H9 (cell line): Measurements from ENCODE around the gene PRR33. TPM values are rescaled to one million over a fixed set of nuclear protein-coding genes. Genes with fewer than 3 reads are reported as not detected.

ENCODE experiments used
- DNase-seq: peaks from one replicate; pipeline ENCODE4 v3.0.0-alpha.2; 2017
- H2AFZ ChIP-seq: one replicate; pipeline ENCODE4 v1.6.1; 2013; ENCODE audit warnings: mild to moderate bottlenecking, low read length, control low read depth, moderate library complexity
- H2AK5ac ChIP-seq: 2 replicates; pipeline ENCODE4 v1.6.1; 2013; ENCODE audit warnings: low read length, control low read depth, mixed read lengths; ENCODE audit not compliant: insufficient read length
- H2BK120ac ChIP-seq: one replicate; pipeline ENCODE4 v1.6.1; 2013; ENCODE audit warnings: low read depth, mild to moderate bottlenecking, low read length, control low read depth, inconsistent platforms; ENCODE audit not compliant: poor library complexity, severe bottlenecking
- H2BK12ac ChIP-seq: 2 replicates; pipeline ENCODE4 v1.6.1; 2013; ENCODE audit warnings: low read length, control low read depth, mixed read lengths, low read depth; ENCODE audit not compliant: insufficient read length
- H2BK15ac ChIP-seq: 2 replicates; pipeline ENCODE4 v1.6.1; 2013; ENCODE audit warnings: low read depth, low read length, control low read depth
- H2BK20ac ChIP-seq: one replicate; pipeline ENCODE4 v1.6.1; 2013; ENCODE audit warnings: low read depth, mild to moderate bottlenecking, low read length, control low read depth, inconsistent platforms; ENCODE audit not compliant: poor library complexity, severe bottlenecking
- H2BK5ac ChIP-seq: 2 replicates; pipeline ENCODE4 v1.6.1; 2013; ENCODE audit warnings: low read length, control low read depth, mixed read lengths; ENCODE audit not compliant: insufficient read length
- H3K14ac ChIP-seq: 2 replicates; pipeline ENCODE4 v1.6.1; 2013; ENCODE audit warnings: low read length, control low read depth; ENCODE audit not compliant: insufficient read depth
- H3K18ac ChIP-seq: 2 replicates; pipeline ENCODE4 v1.6.1; 2013; ENCODE audit warnings: low read depth, mild to moderate bottlenecking, mixed read lengths, low read length, control low read depth; ENCODE audit not compliant: insufficient read length
- H3K23ac ChIP-seq: 2 replicates; pipeline ENCODE4 v1.6.1; 2013; ENCODE audit warnings: low read length, control low read depth, mixed read lengths, low read depth; ENCODE audit not compliant: insufficient read length
- H3K23me2 ChIP-seq: 2 replicates; pipeline ENCODE4 v1.6.1; 2013; ENCODE audit warnings: low read depth, mild to moderate bottlenecking, mixed read lengths, low read length, control low read depth; ENCODE audit not compliant: insufficient read length, poor library complexity, severe bottlenecking
- H3K27ac ChIP-seq: 2 replicates; pipeline ENCODE4 v1.5.1; 2013; ENCODE audit warnings: low read length, control low read depth, mixed read lengths, low read depth; ENCODE audit not compliant: insufficient read length
- H3K27me3 ChIP-seq: 2 replicates; pipeline ENCODE4 v1.6.1; 2013; ENCODE audit warnings: low read length, control low read depth, inconsistent platforms; ENCODE audit not compliant: insufficient read depth
- H3K4ac ChIP-seq: 2 replicates; pipeline ENCODE4 v1.6.1; 2013; ENCODE audit warnings: low read depth, mild to moderate bottlenecking, control low read depth, inconsistent platforms, low read length, moderate library complexity
- H3K4me1 ChIP-seq: 2 replicates; pipeline ENCODE4 v1.6.1; 2013; ENCODE audit warnings: low read length, control low read depth, inconsistent platforms; ENCODE audit not compliant: insufficient read depth
- H3K4me2 ChIP-seq: 2 replicates; pipeline ENCODE4 v1.6.1; 2013; ENCODE audit warnings: low read length, control low read depth, mixed read lengths; ENCODE audit not compliant: insufficient read length, insufficient read depth
- H3K56ac ChIP-seq: 2 replicates; pipeline ENCODE4 v1.6.1; 2013; ENCODE audit warnings: low read depth, mild to moderate bottlenecking, mixed read lengths, low read length, control low read depth; ENCODE audit not compliant: insufficient read length
- H3K79me1 ChIP-seq: 2 replicates; pipeline ENCODE4 v1.6.1; 2013; ENCODE audit warnings: low read depth, mild to moderate bottlenecking, moderate library complexity, low read length, control low read depth, inconsistent platforms; ENCODE audit not compliant: insufficient read depth, poor library complexity, severe bottlenecking
- H3K79me2 ChIP-seq: 2 replicates; pipeline ENCODE4 v1.6.1; 2013; ENCODE audit warnings: low read length, control low read depth, inconsistent platforms; ENCODE audit not compliant: insufficient read depth
- H3K9ac ChIP-seq: 2 replicates; pipeline ENCODE4 v1.6.1; 2013; ENCODE audit warnings: low read length, control low read depth, mixed read lengths; ENCODE audit not compliant: insufficient read length; ENCODE audit errors: extremely low read depth
- H3K9me3 ChIP-seq: one replicate; pipeline ENCODE4 v1.6.1; 2013; ENCODE audit warnings: low read depth, low read length, inconsistent platforms; ENCODE audit not compliant: control insufficient read depth
- H3T11ph ChIP-seq: one replicate; pipeline ENCODE4 v1.6.1; 2013; ENCODE audit warnings: mild to moderate bottlenecking, low read length, control low read depth, inconsistent platforms
- H4K20me1 ChIP-seq: one replicate; pipeline ENCODE4 v1.6.1; 2013; ENCODE audit not compliant: control insufficient read depth, insufficient read length, insufficient read depth
- H4K5ac ChIP-seq: 2 replicates; pipeline ENCODE4 v1.6.1; 2013; ENCODE audit warnings: low read depth, mild to moderate bottlenecking, mixed read lengths, low read length, control low read depth; ENCODE audit not compliant: insufficient read length
- H4K8ac ChIP-seq: replicated peaks from 2 replicates; pipeline ENCODE4 v1.6.1; 2013; ENCODE audit warnings: low read length, control low read depth, mixed read lengths, low read depth; ENCODE audit not compliant: insufficient read length
- H4K91ac ChIP-seq: 2 replicates; pipeline ENCODE4 v1.6.1; 2013; ENCODE audit warnings: low read depth, mild to moderate bottlenecking, moderate library complexity, mixed read lengths, low read length, control low read depth; ENCODE audit not compliant: insufficient read length
- H3K27ac Mint-ChIP-seq, 3 experiments: 2 replicates in 2 of 3; 3 replicates in 1 of 3; pipeline ENCODE4 v1.8.0; 2020 to 2021; ENCODE audit warnings: mixed read lengths in 3 of 3, mild to moderate bottlenecking in 1 of 3, moderate library complexity in 1 of 3
- H3K27me3 Mint-ChIP-seq: 2 replicates; pipeline ENCODE4 v1.8.0; 2021; ENCODE audit warnings: low read depth, mild to moderate bottlenecking, moderate library complexity, mixed read lengths
- H3K36me3 Mint-ChIP-seq, 3 experiments: 2 replicates in 2 of 3; 3 replicates in 1 of 3; pipeline ENCODE4 v1.8.0; 2020 to 2021; ENCODE audit warnings: low read depth in 3 of 3, mixed read lengths in 3 of 3; ENCODE audit not compliant: insufficient read depth in 1 of 3
- H3K4me1 Mint-ChIP-seq, 2 experiments: 2 replicates each; pipeline ENCODE4 v1.8.0; 2020; ENCODE audit warnings: mixed read lengths in 2 of 2
- H3K4me3 Mint-ChIP-seq, 2 experiments: 2 replicates in 1 of 2; 3 replicates in 1 of 2; pipeline ENCODE4 v1.8.0; 2020 to 2021; ENCODE audit warnings: mild to moderate bottlenecking in 2 of 2, mixed read lengths in 2 of 2, moderate library complexity in 1 of 2
- H3K9me3 Mint-ChIP-seq, 2 experiments: 2 replicates in 1 of 2; 3 replicates in 1 of 2; pipeline ENCODE4 v1.8.0; 2020; ENCODE audit warnings: mild to moderate bottlenecking in 2 of 2, mixed read lengths in 2 of 2, moderate library complexity in 1 of 2
- CTCF ChIP-seq: fragments of 200-600 bp; sonication (generic); conservative IDR thresholded peaks from 3 replicates; pipeline ENCODE4 v1.8.0; 2021; ENCODE audit warnings: antibody characterized with exemption, mild to moderate bottlenecking
- WGBS: extraction: QIAGEN DNeasy Blood & Tissue Kit; methylation state at CpG from one replicate; pipeline ENCODE4 v1.1.7; 2013; ENCODE audit warnings: missing lambda C conversion rate, low lambda C conversion rate, mixed read lengths; ENCODE audit not compliant: insufficient read length; ENCODE audit errors: extremely low coverage; 5-methylcytosine and 5-hydroxymethylcytosine counted together
- total RNA-seq: library from RNA; stranded (reverse); gene quantifications from 2 replicates; pipeline ENCODE4 v1.2.1, GENCODE V29; 2021

Gene PRR33
- total RNA-seq, 1 experiment from 2014 or later, result not detected

GRCh38 chr11:1855886-1856265 lies 35.8 kb downstream of the PRR33 start:
- no peak overlapping the region for H3K9ac ChIP-seq
- H3K79me2 ChIP-seq, result no peaks in the 10 kb centered on the region
- no peak overlapping the region for H3K27ac ChIP-seq
- H2BK15ac ChIP-seq, result no peak overlapping the region
- no peaks in the 10 kb centered on the region for H3K23me2 ChIP-seq
- peaks cover 12% of the 10 kb centered on the region for H3K27me3 Mint-ChIP-seq
- H2AFZ ChIP-seq, result no peak overlapping the region
- H3K36me3 Mint-ChIP-seq, result no peaks in the 10 kb centered on the region
- H3K4ac ChIP-seq, result no peak overlapping the region
- no peaks in the 10 kb centered on the region for H3K4me1 Mint-ChIP-seq
- no peak overlapping the region for H3K4me2 ChIP-seq
- H3K23ac ChIP-seq, result no peak overlapping the region
- H3K27ac Mint-ChIP-seq, result no peak overlapping the region
- no peaks in the 10 kb centered on the region for H3K9me3 ChIP-seq
- no peak overlapping the region for H3T11ph ChIP-seq
- H3K56ac ChIP-seq, result no peak overlapping the region
- no peak overlapping the region for H2BK5ac ChIP-seq
- WGBS, result no CpG with 5 or more reads among the region's 11 CpGs
- H4K8ac ChIP-seq, result no peak overlapping the region
- no peak overlapping the region; the same call in 1 of the 2 replicates for H3K14ac ChIP-seq
- H3K18ac ChIP-seq, result no peak overlapping the region
- H2AK5ac ChIP-seq, result no peak overlapping the region
- no peaks in the 10 kb centered on the region for H3K9me3 Mint-ChIP-seq
- no peaks in the 10 kb centered on the region for H3K79me1 ChIP-seq
- TF ChIP-seq CTCF, result no peak
- H4K5ac ChIP-seq, result no peak overlapping the region
- H4K91ac ChIP-seq, result no peak overlapping the region
- H4K20me1 ChIP-seq, result no peaks in the 10 kb centered on the region
- no peak overlapping the region for H3K4me3 Mint-ChIP-seq
- no peaks in the 10 kb centered on the region for H3K27me3 ChIP-seq
- H3K4me1 ChIP-seq, result no peaks in the 10 kb centered on the region
- no peak overlapping the region for H2BK12ac ChIP-seq
- DNase-seq, result no peak
- no peak overlapping the region for H2BK20ac ChIP-seq
- no peak overlapping the region for H2BK120ac ChIP-seq
